Heart right ventricle (tissue), 16 donors: ENCODE measurements around the gene RALGPS1. TPM values are rescaled to one million over a fixed set of nuclear protein-coding genes. Genes with fewer than 3 reads are reported as not detected.

Source experiments
- ATAC-seq, 8 donors: fragments of 200-7000 bp; cut with Tn5 transposase; one replicate each; pipeline ENCODE4 v1.9.1; 2020; ENCODE audit warnings: mild to moderate bottlenecking in 8 of 8, moderate library complexity in 8 of 8, moderate number of reproducible peaks in 1 of 8
- DNase-seq, 2 donors: peaks; one replicate each; pipeline ENCODE4 v3.0.0-alpha.2; 2020
- H3K27ac ChIP-seq, 10 donors: fragments of 200-600 bp; sonication (generic) in 2 of 10; one replicate each; pipeline versions ENCODE4 v1.5.0 to v1.8.0; 2020 to 2022; ENCODE audit warnings: mild to moderate bottlenecking in 3 of 10
- H3K27me3 ChIP-seq, 7 donors: fragments of 200-600 bp; one replicate each; pipeline ENCODE4 v1.8.0; 2021 to 2022; ENCODE audit warnings: mild to moderate bottlenecking in 2 of 7
- H3K36me3 ChIP-seq, 9 donors: fragments of 200-600 bp; sonication (generic) in 1 of 9; one replicate each; pipeline versions ENCODE4 v1.5.0 to v1.8.0; 2020 to 2022; ENCODE audit warnings: mild to moderate bottlenecking in 2 of 9
- H3K4me1 ChIP-seq, 9 donors: fragments of 200-600 bp; sonication (generic) in 1 of 9; one replicate each; pipeline versions ENCODE4 v1.5.0 to v1.8.0; 2020 to 2022; ENCODE audit warnings: mild to moderate bottlenecking in 4 of 9
- H3K4me3 ChIP-seq, 10 donors: fragments of 200-600 bp; sonication (generic) in 2 of 10; one replicate each; pipeline versions ENCODE4 v1.5.0 to v1.8.0; 2020 to 2022; ENCODE audit warnings: mild to moderate bottlenecking in 7 of 10, moderate library complexity in 2 of 10
- H3K9me3 ChIP-seq, 11 donors: fragments of 200-600 bp in 10 of 11; sonication (generic) in 2 of 11; one replicate each; pipeline versions ENCODE4 v1.5.0 to v1.8.0; 2013 to 2022; ENCODE audit warnings: mild to moderate bottlenecking in 2 of 11, control low read depth in 1 of 11, moderate library complexity in 1 of 11
- CTCF ChIP-seq, 9 donors: fragments of 200-600 bp; sonication (generic) in 2 of 9; IDR thresholded peaks; one replicate each; pipeline versions ENCODE4 v1.5.0 to v1.8.0; 2021 to 2022; ENCODE audit warnings: antibody characterized with exemption in 9 of 9, mild to moderate bottlenecking in 5 of 9, moderate library complexity in 1 of 9
- WGBS, 2 donors: extraction: QIAGEN DNeasy Blood & Tissue Kit; methylation state at CpG; one replicate each; pipeline ENCODE4 v1.1.7; 2013; ENCODE audit warnings: inconsistent platforms in 1 of 2; 5-methylcytosine and 5-hydroxymethylcytosine counted together
- intact Hi-C, 10 donors: fragments of 100-400 bp; cut with DNase I; formaldehyde crosslinking; loops; one replicate each; pipeline versions ENCODE4 v1.11.1 to v1.14.2; 2022
- polyA plus RNA-seq, 2 donors: library from polyadenylated mRNA; stranded (reverse); fragments of 200-250 nt; gene quantifications; one replicate each; pipeline ENCODE4 v1.2.3, GENCODE V29; 2013
- total RNA-seq, 10 donors: library from RNA; stranded (reverse); fragmentation: NEBNext Ultra II Directional in 3 of 10; extraction: Animal tissue kit (Norgen Biotek cat#: 25700) in 3 of 10; gene quantifications; one replicate each; pipeline versions ENCODE4 v1.2.1 to v1.2.4, GENCODE V29; 2021 to 2023
- donor health status: Arrhythmogenic right ventricular cardiomyopathy.
- donor health status: ischemic (EF 13 %, LVEDD 7.1; RV severe dilation, severe dysfunction).
- donor health status: healthy with polysubstance abuse.
- donor health status: DM: no; HTN: yes; CAD: no.
- donor health status: DM: no; HTN: no; CAD: no.
- donor health status: ischemic (EF 25% LVEDD 6.9; RV normal size, moderate dysfunction).
- donor health status: ischemic (EF 25% LVEDD 5.7; RV mildly dilated, moderate dysfunction).
- donor health status: healthy.
- donor health status: DM: yes; HTN: yes; CAD: no.
- donor health status: Ischemic cardiomyopathy.
- donor health status: ischemic (EF 35%, LVEDD 5.7; RV mildly dilated, moderate dysfunction).
- donor health status: nonischemic (EF 11% LVEDD 7.7; RV severe dilation, severe dysfunction).
- donor health status: DM: yes; HTN: yes; CAD: no.
- donor health status: PGD.
- donor health status: ischemic (EF 29% LVEDD 5.4; RV normal size, mild dysfunction).
- donor health status: nonischemic (EF 23%, LVEDD 6.1; RV moderate dilation, normal function).

The RALGPS1 gene
- total and polyA plus RNA-seq, 12 donors, result 4.2 to 25.0 (median 16.8) TPM

GRCh38 chr9:127182901-127183746 lies 268.5 kb downstream of the RALGPS1 start:
- H3K27ac ChIP-seq, result peak overlapping the region in 8 of 10 donors; percentile 78 to 97 (median 89)
- peaks cover 24 to 82% (median 59%) of the 10 kb centered on the region in 9 donors for H3K4me1 ChIP-seq
- 91 to 96% methylated on average over 14 of the region's 14 CpGs for WGBS, 2 donors
- no peak for DNase-seq
- H3K9me3 ChIP-seq, result no peaks in the 10 kb centered on the region
- H3K36me3 ChIP-seq, result no peaks in the 10 kb centered on the region
- intact Hi-C loops, result loop anchor here in 1 of 10 donors (2.0 kb wide), 1 partner anchor 50 kb away; no protein-coding TSS in a partner anchor
- no peak overlapping the region for H3K4me3 ChIP-seq
- no peak for TF ChIP-seq CTCF (IDR thresholded peaks at IDR 0.05)
- no peak for ATAC-seq
- no peaks in the 10 kb centered on the region for H3K27me3 ChIP-seq

GRCh38 chr9:127183814-127184582 lies 269.4 kb downstream of the RALGPS1 start:
- TF ChIP-seq CTCF (IDR thresholded peaks at IDR 0.05), result no peak
- intact Hi-C loops, result loop anchor here in 1 of 10 donors (2.0 kb wide), 1 partner anchor 51 kb away; no protein-coding TSS in a partner anchor
- peaks cover 26 to 83% (median 66%) of the 10 kb centered on the region in 9 donors for H3K4me1 ChIP-seq
- WGBS, 2 donors, result 55 to 64% methylated on average over 17 of the region's 17 CpGs
- H3K4me3 ChIP-seq, result no peak overlapping the region
- peak overlapping the region; percentile 41 to 97 (median 88) for H3K27ac ChIP-seq
- no peaks in the 10 kb centered on the region for H3K36me3 ChIP-seq
- ATAC-seq, result peak in 7 of 8 donors; percentile 1 to 53 (median 32)
- H3K27me3 ChIP-seq, result no peaks in the 10 kb centered on the region
- peak in 1 of 2 donors; percentile 58 for DNase-seq
- H3K9me3 ChIP-seq, result no peaks in the 10 kb centered on the region

GRCh38 chr9:127184641-127185040 lies 270.1 kb downstream of the RALGPS1 start:
- no peaks in the 10 kb centered on the region for H3K9me3 ChIP-seq
- 57 to 68% methylated on average over 10 of the region's 10 CpGs for WGBS, 2 donors
- no peaks in the 10 kb centered on the region for H3K27me3 ChIP-seq
- TF ChIP-seq CTCF (IDR thresholded peaks at IDR 0.05), result no peak
- no peaks in the 10 kb centered on the region for H3K36me3 ChIP-seq
- DNase-seq (no peak), ATAC-seq (no peak)
- H3K4me3 ChIP-seq, result no peak overlapping the region
- intact Hi-C loops, result loop anchor here in 4 of 10 donors (5.0 kb wide), 3 partner anchors 52 to 127 kb away; partner anchors contain the start of gene ANGPTL2 (in 2 of the 4)
- H3K4me1 ChIP-seq, result peaks cover 26 to 78% (median 62%) of the 10 kb centered on the region in 9 donors
- H3K27ac ChIP-seq, result peak overlapping the region; percentile 41 to 97 (median 88)

GRCh38 chr9:127185181-127185580 lies 270.6 kb downstream of the RALGPS1 start:
- WGBS, 2 donors, result 70 to 81% methylated on average over 5 of the region's 5 CpGs
- no peak for ATAC-seq
- no peak overlapping the region for H3K4me3 ChIP-seq

More at GRCh38 chr9:127185181-127185580, 270.6 kb downstream of the RALGPS1 start:
- H3K27ac ChIP-seq, result peak overlapping the region; percentile 77 to 97 (median 88)
- no peak for TF ChIP-seq CTCF (IDR thresholded peaks at IDR 0.05)
- H3K9me3 ChIP-seq, result no peaks in the 10 kb centered on the region
- H3K27me3 ChIP-seq, result no peaks in the 10 kb centered on the region
- intact Hi-C loops, result loop anchor here in 4 of 10 donors (5.0 kb wide), 3 partner anchors 53 to 128 kb away; partner anchors contain the start of gene ANGPTL2 (in 2 of the 4)
- peaks cover 26 to 73% (median 58%) of the 10 kb centered on the region in 9 donors for H3K4me1 ChIP-seq
- no peaks in the 10 kb centered on the region for H3K36me3 ChIP-seq
- no peak for DNase-seq
